Measurements from ENCODE around the gene NDRG3. TPM values are rescaled to one million over a fixed set of nuclear protein-coding genes. Genes with fewer than 3 reads are reported as not detected.
A peak's percentile ranks its signal among the peaks of the same experiment; 100 is the strongest.
"Not testable (repeated sequence)": the region's sequence is repeated elsewhere in the genome, so short reads cannot be mapped to it uniquely, and the experiment has no call there.

Gene NDRG3
- total RNA-seq, 1 experiment from 2014 or later = 55.6 TPM

- intact Hi-C loops (cut with micrococcal nuclease; ENCODE audit: unreplicated experiment) = no loop called here
- POLR2A ChIA-PET (ENCODE audit: unreplicated experiment) = interaction anchor here (0.6 to 1.1 kb wide), 2 partner anchors 150 to 159 kb away, joined by 3 to 7 read pairs; partner anchors contain the start of gene DSN1
- CTCF ChIA-PET = no interaction called here
Observed at GRCh38 chr20:36614781-36615557, 130.9 kb downstream of the NDRG3 start.

GRCh38 chr20:36613974-36614373 lies 131.9 kb downstream of the NDRG3 start:
- H4K20me1 ChIP-seq (ENCODE audit: insufficient read depth) = peaks cover 42% of the 10 kb centered on the region
- H2AFZ ChIP-seq = no peak overlapping the region
- H3K27me3 ChIP-seq (ENCODE audit: insufficient read depth, low read depth) = no peaks in the 10 kb centered on the region
- no peak overlapping the region for H3K27ac ChIP-seq
- intact Hi-C loops (cut with micrococcal nuclease; ENCODE audit: unreplicated experiment) = loop anchor here (2.0 kb wide), 1 partner anchor 273 kb away; no protein-coding TSS in a partner anchor
- peaks cover 28% of the 10 kb centered on the region for H3K79me2 ChIP-seq (ENCODE audit: low read depth)
- H3K4me3 ChIP-seq = no peak overlapping the region
- H3K9me2 ChIP-seq (ENCODE audit: insufficient read depth) = no peaks in the 10 kb centered on the region
- ChIA-PET POLR2A (ENCODE audit: unreplicated experiment) (interaction anchor here (0.6 to 1.1 kb wide), 3 partner anchors 149 to 303 kb away, joined by 3 to 7 read pairs (median 4); partner anchors contain the start of gene DSN1), CTCF (no interaction called here)
- peaks cover 59% of the 10 kb centered on the region for H3F3A ChIP-seq (ENCODE audit: insufficient read depth, low read depth)
- H3K9me3 ChIP-seq (ENCODE audit: insufficient read depth, low read depth) = no peaks in the 10 kb centered on the region
- no peaks in the 10 kb centered on the region for H3K4me1 ChIP-seq (replicated peaks; ENCODE audit: insufficient read depth)
- H3K36me3 ChIP-seq (ENCODE audit: low read depth) = peaks cover 32% of the 10 kb centered on the region
- BruUV-seq (replicated peaks) = no TSS peak
- TF ChIP-seq EZH2 (IDR thresholded peaks at IDR 0.05; ENCODE audit: low read depth) = no peak
- TF ChIP-seq CTCF (conservative IDR thresholded peaks at IDR 0.05) = no peak
- no peak overlapping the region for H3K4me2 ChIP-seq
- peak; percentile 61 to 80 for DNase-seq

More at GRCh38 chr20:36614781-36615557, 130.9 kb downstream of the NDRG3 start:
- Histone ChIP-seq H4K20me1 (ENCODE audit: insufficient read depth) (peaks cover 35% of the 10 kb centered on the region), H3K36me3 (ENCODE audit: low read depth) (peaks cover 24% of the 10 kb centered on the region), H3K4me1 (replicated peaks; ENCODE audit: insufficient read depth) (no peaks in the 10 kb centered on the region), H2AFZ (no peak overlapping the region), H3F3A (ENCODE audit: insufficient read depth, low read depth) (peaks cover 51% of the 10 kb centered on the region), H3K27me3 (ENCODE audit: insufficient read depth, low read depth) (no peaks in the 10 kb centered on the region), H3K4me2 (no peak overlapping the region), H3K79me2 (ENCODE audit: low read depth) (peaks cover 19% of the 10 kb centered on the region; the same call in 1 of the 2 replicates), H3K4me3 (no peak overlapping the region), H3K9me2 (ENCODE audit: insufficient read depth) (no peaks in the 10 kb centered on the region), H3K27ac (no peak overlapping the region), H3K9me3 (ENCODE audit: insufficient read depth, low read depth) (no peaks in the 10 kb centered on the region)
- TF ChIP-seq EZH2 (IDR thresholded peaks at IDR 0.05; ENCODE audit: low read depth) = no peak
- no peak for TF ChIP-seq CTCF (conservative IDR thresholded peaks at IDR 0.05)
- BruUV-seq (replicated peaks) = no TSS peak
- no peak for DNase-seq

DNA sequence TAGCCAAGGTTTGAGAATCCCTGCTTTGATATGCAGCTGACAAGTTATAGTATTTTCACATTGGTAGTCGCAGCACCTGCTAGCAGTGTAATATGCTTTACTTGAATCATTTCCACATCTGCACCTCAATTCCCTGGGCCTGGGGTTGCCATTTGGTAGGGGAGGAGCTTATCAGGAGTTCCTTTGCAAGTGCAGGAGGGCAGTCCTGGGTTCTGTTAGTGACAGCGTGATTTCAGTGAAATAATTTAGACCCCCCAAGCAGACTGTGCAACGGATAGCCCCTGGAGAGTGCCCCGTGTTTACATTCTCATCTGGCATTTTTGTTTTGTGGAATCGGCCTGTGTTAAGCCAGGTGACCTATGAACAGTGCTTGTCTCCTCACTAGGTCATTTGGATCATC lies 134.3 kb downstream of the NDRG3 start:
- no peak overlapping the region for H3K4me2 ChIP-seq
- peaks cover 81% of the 10 kb centered on the region for H3F3A ChIP-seq (ENCODE audit: insufficient read depth, low read depth)
- ChIA-PET POLR2A (ENCODE audit: unreplicated experiment) (no interaction called here), CTCF (interaction anchor here (1.2 kb wide), 1 partner anchor 312 kb away, joined by 3 read pairs; no protein-coding TSS in a partner anchor)
- TF ChIP-seq CTCF (conservative IDR thresholded peaks at IDR 0.05) (no peak), EZH2 (IDR thresholded peaks at IDR 0.05; ENCODE audit: low read depth) (no peak)
- H3K4me3 ChIP-seq = no peak overlapping the region
- H3K27ac ChIP-seq = no peak overlapping the region
- peaks cover 51% of the 10 kb centered on the region for H3K79me2 ChIP-seq (ENCODE audit: low read depth)
- no peak for DNase-seq
- no TSS peak for BruUV-seq (replicated peaks)
- no peaks in the 10 kb centered on the region for H3K27me3 ChIP-seq (ENCODE audit: insufficient read depth, low read depth)
- H4K20me1 ChIP-seq (ENCODE audit: insufficient read depth) = peaks cover 42% of the 10 kb centered on the region
- no peaks in the 10 kb centered on the region for H3K9me2 ChIP-seq (ENCODE audit: insufficient read depth)
- H3K9me3 ChIP-seq (ENCODE audit: insufficient read depth, low read depth) = no peaks in the 10 kb centered on the region
- no peak overlapping the region for H2AFZ ChIP-seq
- peaks cover 43% of the 10 kb centered on the region for H3K36me3 ChIP-seq (ENCODE audit: low read depth)
- peaks cover 15% of the 10 kb centered on the region for H3K4me1 ChIP-seq (replicated peaks; ENCODE audit: insufficient read depth)
- intact Hi-C loops (cut with micrococcal nuclease; ENCODE audit: unreplicated experiment) = loop anchor here (2.0 kb wide), 1 partner anchor 275 kb away; no protein-coding TSS in a partner anchor

GRCh38 chr20:36608388-36608728 lies 137.5 kb downstream of the NDRG3 start:
- H2AFZ ChIP-seq; CTCF ChIA-PET; H3K9me2 ChIP-seq (ENCODE audit: insufficient read depth); POLR2A ChIA-PET (ENCODE audit: unreplicated experiment); H3K27me3 ChIP-seq (ENCODE audit: insufficient read depth, low read depth); DNase-seq; BruUV-seq (replicated peaks); H3K9me3 ChIP-seq (ENCODE audit: insufficient read depth, low read depth): not testable (repeated sequence)
- H3K36me3 ChIP-seq (ENCODE audit: low read depth) = peaks cover 41% of the 10 kb centered on the region
- H4K20me1 ChIP-seq (ENCODE audit: insufficient read depth) = peaks cover 28% of the 10 kb centered on the region
- peak overlapping the region; percentile 95 for H3K27ac ChIP-seq
- intact Hi-C loops (cut with micrococcal nuclease; ENCODE audit: unreplicated experiment) = loop anchor here (5.0 kb wide), 2 partner anchors 139 to 146 kb away; partner anchors contain the start of gene NDRG3
- peaks cover 77% of the 10 kb centered on the region for H3F3A ChIP-seq (ENCODE audit: insufficient read depth, low read depth)
- H3K4me1 ChIP-seq (replicated peaks; ENCODE audit: insufficient read depth) = peaks cover 22% of the 10 kb centered on the region
- H3K4me3 ChIP-seq = peak overlapping the region; percentile 100; the same call in 1 of the 2 replicates
- H3K4me2 ChIP-seq = peak overlapping the region; percentile 90
- H3K79me2 ChIP-seq (ENCODE audit: low read depth) = peaks cover 61% of the 10 kb centered on the region

Data from PC-9 (cell line).